ENCODE data around the gene CACNA1B.

CACNA1B gene

DNA sequence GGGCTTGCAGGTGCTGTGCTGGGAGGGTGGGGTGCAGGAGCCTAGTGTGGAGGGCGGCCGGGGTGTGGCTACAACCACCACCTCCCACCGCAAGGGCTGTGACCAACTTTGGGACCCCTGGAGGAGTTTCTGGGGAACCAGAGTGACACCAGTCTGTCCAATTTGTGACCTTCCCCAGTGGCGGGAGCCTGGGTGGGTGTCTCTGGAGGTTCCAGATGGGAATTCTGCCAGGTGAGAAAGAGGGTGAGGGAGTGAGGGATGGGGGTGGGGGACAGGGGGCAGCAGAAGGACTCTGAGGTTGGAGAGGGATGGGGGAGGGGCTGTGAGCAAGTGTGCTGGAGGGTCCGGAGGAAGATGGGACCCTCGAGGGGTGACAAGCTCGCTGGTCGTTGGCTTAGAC, 4.2 kb upstream of the CACNA1B start:
- TF ChIP-seq, protein P1, sequence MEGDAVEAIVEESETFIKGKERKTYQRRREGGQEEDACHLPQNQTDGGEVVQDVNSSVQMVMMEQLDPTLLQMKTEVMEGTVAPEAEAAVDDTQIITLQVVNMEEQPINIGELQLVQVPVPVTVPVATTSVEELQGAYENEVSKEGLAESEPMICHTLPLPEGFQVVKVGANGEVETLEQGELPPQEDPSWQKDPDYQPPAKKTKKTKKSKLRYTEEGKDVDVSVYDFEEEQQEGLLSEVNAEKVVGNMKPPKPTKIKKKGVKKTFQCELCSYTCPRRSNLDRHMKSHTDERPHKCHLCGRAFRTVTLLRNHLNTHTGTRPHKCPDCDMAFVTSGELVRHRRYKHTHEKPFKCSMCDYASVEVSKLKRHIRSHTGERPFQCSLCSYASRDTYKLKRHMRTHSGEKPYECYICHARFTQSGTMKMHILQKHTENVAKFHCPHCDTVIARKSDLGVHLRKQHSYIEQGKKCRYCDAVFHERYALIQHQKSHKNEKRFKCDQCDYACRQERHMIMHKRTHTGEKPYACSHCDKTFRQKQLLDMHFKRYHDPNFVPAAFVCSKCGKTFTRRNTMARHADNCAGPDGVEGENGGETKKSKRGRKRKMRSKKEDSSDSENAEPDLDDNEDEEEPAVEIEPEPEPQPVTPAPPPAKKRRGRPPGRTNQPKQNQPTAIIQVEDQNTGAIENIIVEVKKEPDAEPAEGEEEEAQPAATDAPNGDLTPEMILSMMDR (IDR thresholded peaks at IDR 0.05; ENCODE audit: insufficient read depth, low read length): no peak
- no peak for TF ChIP-seq GABPA (IDR thresholded peaks at IDR 0.05; ENCODE audit: low read depth)
- TF ChIP-seq, protein P2, sequence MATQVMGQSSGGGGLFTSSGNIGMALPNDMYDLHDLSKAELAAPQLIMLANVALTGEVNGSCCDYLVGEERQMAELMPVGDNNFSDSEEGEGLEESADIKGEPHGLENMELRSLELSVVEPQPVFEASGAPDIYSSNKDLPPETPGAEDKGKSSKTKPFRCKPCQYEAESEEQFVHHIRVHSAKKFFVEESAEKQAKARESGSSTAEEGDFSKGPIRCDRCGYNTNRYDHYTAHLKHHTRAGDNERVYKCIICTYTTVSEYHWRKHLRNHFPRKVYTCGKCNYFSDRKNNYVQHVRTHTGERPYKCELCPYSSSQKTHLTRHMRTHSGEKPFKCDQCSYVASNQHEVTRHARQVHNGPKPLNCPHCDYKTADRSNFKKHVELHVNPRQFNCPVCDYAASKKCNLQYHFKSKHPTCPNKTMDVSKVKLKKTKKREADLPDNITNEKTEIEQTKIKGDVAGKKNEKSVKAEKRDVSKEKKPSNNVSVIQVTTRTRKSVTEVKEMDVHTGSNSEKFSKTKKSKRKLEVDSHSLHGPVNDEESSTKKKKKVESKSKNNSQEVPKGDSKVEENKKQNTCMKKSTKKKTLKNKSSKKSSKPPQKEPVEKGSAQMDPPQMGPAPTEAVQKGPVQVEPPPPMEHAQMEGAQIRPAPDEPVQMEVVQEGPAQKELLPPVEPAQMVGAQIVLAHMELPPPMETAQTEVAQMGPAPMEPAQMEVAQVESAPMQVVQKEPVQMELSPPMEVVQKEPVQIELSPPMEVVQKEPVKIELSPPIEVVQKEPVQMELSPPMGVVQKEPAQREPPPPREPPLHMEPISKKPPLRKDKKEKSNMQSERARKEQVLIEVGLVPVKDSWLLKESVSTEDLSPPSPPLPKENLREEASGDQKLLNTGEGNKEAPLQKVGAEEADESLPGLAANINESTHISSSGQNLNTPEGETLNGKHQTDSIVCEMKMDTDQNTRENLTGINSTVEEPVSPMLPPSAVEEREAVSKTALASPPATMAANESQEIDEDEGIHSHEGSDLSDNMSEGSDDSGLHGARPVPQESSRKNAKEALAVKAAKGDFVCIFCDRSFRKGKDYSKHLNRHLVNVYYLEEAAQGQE (IDR thresholded peaks at IDR 0.05; ENCODE audit: insufficient replicate concordance, low read depth): no peak
- DNase-seq (ENCODE audit: low read depth in 1 of 2, low spot score in 1 of 2): no peak
- Histone ChIP-seq H3K4me3 (replicated peaks; ENCODE audit: insufficient read depth, low read length) (no peak overlapping the region), H3K27me3 (ENCODE audit: insufficient read depth, poor library complexity, severe bottlenecking) (no peaks in the 10 kb centered on the region), H3K27ac (replicated peaks) (no peak overlapping the region)

DNA sequence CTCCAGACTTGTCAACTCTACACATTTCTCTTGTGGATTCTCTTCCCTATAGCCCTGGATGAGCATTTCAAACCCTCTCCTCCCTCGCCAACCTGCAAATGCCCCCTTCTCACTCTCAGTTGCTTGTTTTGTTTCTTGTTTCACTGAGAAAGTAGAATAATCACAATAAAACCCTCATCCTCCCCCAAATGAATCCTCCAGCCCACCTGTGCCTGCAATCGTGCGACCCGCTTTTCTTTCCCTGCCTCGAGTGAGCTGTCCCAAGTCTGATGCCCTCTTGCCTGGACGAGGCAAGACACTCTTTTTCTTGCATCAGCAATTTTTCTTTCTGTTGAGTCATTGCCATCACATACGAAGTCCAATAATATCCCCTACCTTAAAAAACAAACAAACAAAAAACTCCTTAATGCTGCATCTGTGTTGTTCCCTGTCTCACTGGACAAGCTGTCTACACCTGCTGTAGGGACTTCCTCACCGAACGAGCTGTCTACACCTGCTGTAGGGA, 3.7 kb upstream of the CACNA1B start:
- Histone ChIP-seq H3K4me3 (replicated peaks; ENCODE audit: insufficient read depth, low read length) (no peak overlapping the region), H3K27me3 (ENCODE audit: insufficient read depth, poor library complexity, severe bottlenecking) (no peaks in the 10 kb centered on the region)
- TF ChIP-seq, protein P2 (IDR thresholded peaks at IDR 0.05; ENCODE audit: insufficient replicate concordance, low read depth): no peak
- no peak for TF ChIP-seq SPI1 (IDR thresholded peaks at IDR 0.05; ENCODE audit: borderline replicate concordance, low read depth)
- TF ChIP-seq POLR2AphosphoS5 (IDR thresholded peaks at IDR 0.05; ENCODE audit: low read depth): no peak
- TF ChIP-seq, protein P1 (IDR thresholded peaks at IDR 0.05; ENCODE audit: insufficient read depth, low read length): no peak
- TF ChIP-seq GABPA (IDR thresholded peaks at IDR 0.05; ENCODE audit: low read depth): no peak

DNA sequence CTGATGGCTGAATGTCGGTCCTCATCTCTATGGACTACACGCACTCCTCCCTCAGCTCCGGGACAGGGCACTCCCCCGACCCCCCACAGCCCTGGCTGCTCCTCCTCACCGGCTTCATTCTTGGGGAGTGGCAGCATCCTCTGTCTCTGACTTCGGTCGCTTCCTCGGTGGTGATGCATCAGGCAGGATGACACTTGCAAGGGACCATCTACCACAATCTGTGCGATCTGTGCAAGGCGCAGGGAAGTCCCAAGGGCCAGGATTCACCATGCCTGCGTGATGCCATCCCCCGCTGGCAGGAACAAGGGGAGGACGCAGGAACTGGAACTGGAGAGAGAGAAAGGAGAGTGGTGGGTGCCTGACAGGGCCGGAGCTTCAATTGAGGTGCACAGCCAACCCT, 2.2 kb upstream of the CACNA1B start:
- TF ChIP-seq SPI1 (IDR thresholded peaks at IDR 0.05; ENCODE audit: borderline replicate concordance, low read depth) (no peak), POLR2AphosphoS5 (IDR thresholded peaks at IDR 0.05; ENCODE audit: low read depth) (no peak), GABPA (IDR thresholded peaks at IDR 0.05; ENCODE audit: low read depth) (no peak)
- TF ChIP-seq, protein P2 (IDR thresholded peaks at IDR 0.05; ENCODE audit: insufficient replicate concordance, low read depth): no peak
- TF ChIP-seq, protein P1 (IDR thresholded peaks at IDR 0.05; ENCODE audit: insufficient read depth, low read length): no peak
- Histone ChIP-seq H3K4me3 (replicated peaks; ENCODE audit: insufficient read depth, low read length) (no peak overlapping the region), H3K27me3 (ENCODE audit: insufficient read depth, poor library complexity, severe bottlenecking) (no peaks in the 10 kb centered on the region), H3K27ac (replicated peaks) (no peak overlapping the region)
- no peak for DNase-seq (ENCODE audit: low read depth in 1 of 2, low spot score in 1 of 2)

More for the DNA sequence above, 3.7 kb upstream of the CACNA1B start:
- no peak overlapping the region for H3K27ac ChIP-seq (replicated peaks)
- DNase-seq (ENCODE audit: low read depth in 1 of 2, low spot score in 1 of 2): no peak
